GM12878 (cell line): ENCODE measurements around the gene SKA1. TPM values are rescaled to one million over a fixed set of nuclear protein-coding genes. Genes with fewer than 3 reads are reported as not detected.
A peak's percentile ranks its signal among the peaks of the same experiment; 100 is the strongest.

ENCODE experiments used
- ATAC-seq: fragments of 200-7000 bp; cut with Tn5 transposase; 3 replicates; pipeline ENCODE4 v1.9.1; 2020; ENCODE audit warnings: mild to moderate bottlenecking, moderate library complexity
- BruUV-seq: library from RNA; stranded (reverse); fragments of 400-500 nt; replicated peaks from 2 replicates; lab custom pipeline; 2021; lab: Mats Ljungman, UMichigan
- CTCF ChIA-PET: fragments of 300-600 bp; sonication (Branson Sonifier 250); formaldehyde crosslinking; extraction: SDS; loops from one replicate; lab custom pipeline; 2021; ENCODE audit warnings: inconsistent platforms; lab: Yijun Ruan, JAX
- POLR2A ChIA-PET: fragments of 350-600 bp; formaldehyde crosslinking; extraction: SDS; loops from one replicate; lab custom pipeline; 2021; ENCODE audit warnings: inconsistent platforms; lab: Charles Lee
- RAD21 ChIA-PET: fragments of 300-600 bp; sonication (Branson Sonifier 250); formaldehyde crosslinking; loops from one replicate; lab custom pipeline; 2023; ENCODE audit warnings: antibody characterized with exemption; ENCODE audit not compliant: unreplicated experiment; lab: Charles Lee
- SMC1A ChIA-PET: fragments of 300-600 bp; sonication (Branson Sonifier 250); formaldehyde crosslinking; loops from one replicate; lab custom pipeline; 2023; ENCODE audit not compliant: unreplicated experiment, uncharacterized antibody; lab: Charles Lee
- DNase-seq: peaks from one replicate; pipeline ENCODE4 v3.0.0-alpha.2; 2011; ENCODE audit warnings: low read depth, low spot score
- FAIRE-seq: peaks from 3 replicates; lab custom pipeline; 2011; peaks lifted over from hg19 to GRCh38; lab: Jason Lieb, UNC
- H2AFZ ChIP-seq: 2 replicates; pipeline ENCODE4 v1.6.0; 2011; ENCODE audit warnings: low read depth, low read length, control low read depth; ENCODE audit not compliant: control insufficient read depth
- H3K27ac ChIP-seq: 2 replicates; pipeline ENCODE4 v1.5.1; 2011; ENCODE audit warnings: control low read depth; ENCODE audit not compliant: control insufficient read depth, insufficient read depth
- H3K27me3 ChIP-seq, 2 experiments: replicated peaks in 1 of 2; 2 replicates each; pipeline versions ENCODE4 v1.6.0 to v1.6.1; 2011; ENCODE audit warnings: low read length in 1 of 2; ENCODE audit not compliant: control insufficient read depth in 2 of 2, insufficient read depth in 2 of 2
- H3K36me3 ChIP-seq, 2 experiments: 2 replicates each; pipeline ENCODE4 v1.5.1; 2011; ENCODE audit warnings: low read length in 1 of 2; ENCODE audit not compliant: control insufficient read depth in 2 of 2, insufficient read depth in 2 of 2
- H3K4me1 ChIP-seq: 2 replicates; pipeline ENCODE4 v1.6.1; 2011; ENCODE audit warnings: mild to moderate bottlenecking, low read length, moderate library complexity, mixed read lengths; ENCODE audit not compliant: control insufficient read depth, insufficient read depth
- H3K4me2 ChIP-seq: 2 replicates; pipeline ENCODE4 v1.6.0; 2011; ENCODE audit warnings: control low read depth; ENCODE audit not compliant: control insufficient read depth, insufficient read depth
- H3K4me3 ChIP-seq: fragments of 200-600 bp; sonication (generic); 2 replicates; pipeline ENCODE4 v1.5.1; 2016
- H3K79me2 ChIP-seq: 2 replicates; pipeline ENCODE4 v1.6.0; 2011; ENCODE audit warnings: low read length; ENCODE audit not compliant: control insufficient read depth, insufficient read depth
- H3K9ac ChIP-seq: 2 replicates; pipeline ENCODE4 v1.8.0; 2011; ENCODE audit warnings: low read length, control low read depth, mixed read lengths; ENCODE audit not compliant: control insufficient read depth, insufficient read depth
- H3K9me3 ChIP-seq: replicated peaks from 3 replicates; pipeline ENCODE4 v1.5.1; 2011; ENCODE audit warnings: mild to moderate bottlenecking, low read length; ENCODE audit not compliant: control insufficient read depth, insufficient read depth
- H4K20me1 ChIP-seq: 2 replicates; pipeline ENCODE4 v1.6.0; 2011; ENCODE audit not compliant: control insufficient read depth, insufficient read depth
- ATF7 ChIP-seq: fragments of 450-650 bp; IDR thresholded peaks from 2 replicates; pipeline ENCODE4 v1.6.1; 2016; ENCODE audit warnings: low read depth, mild to moderate bottlenecking
- BMI1 ChIP-seq: fragments of 450-650 bp; IDR thresholded peaks from 2 replicates; pipeline ENCODE4 v1.6.1; 2016; ENCODE audit warnings: mild to moderate bottlenecking, moderate library complexity, borderline replicate concordance
- DPF2 ChIP-seq: fragments of 450-650 bp; IDR thresholded peaks from 2 replicates; pipeline ENCODE4 v1.6.1; 2017; ENCODE audit warnings: mild to moderate bottlenecking
- EED ChIP-seq: sonication (generic); IDR thresholded peaks from 2 replicates; pipeline ENCODE4 v1.6.1; 2016; ENCODE audit warnings: antibody characterized with exemption, low read depth
- EP300 ChIP-seq, 2 experiments: fragments of 150-350 bp in 1 of 2; IDR thresholded peaks; 2 replicates each; pipeline ENCODE4 v1.6.1; 2011 to 2012; ENCODE audit warnings: low read depth in 2 of 2, low read length in 2 of 2, borderline replicate concordance in 1 of 2, improper control_type of control experiment in 1 of 2, inconsistent platforms in 1 of 2; ENCODE audit not compliant: control insufficient read depth in 1 of 2
- ETV6 ChIP-seq, 2 experiments: fragments of 450-650 bp in 1 of 2; IDR thresholded peaks in 1 of 2; conservative IDR thresholded peaks in 1 of 2; 2 replicates each; pipeline ENCODE4 v1.6.1; 2014; ENCODE audit warnings: antibody characterized with exemption in 1 of 2, borderline replicate concordance in 1 of 2, low read depth in 1 of 2, mild to moderate bottlenecking in 1 of 2, moderate library complexity in 1 of 2
- FOXM1 ChIP-seq: IDR thresholded peaks from 2 replicates; pipeline ENCODE4 v1.6.1; 2012; ENCODE audit warnings: low read depth, mild to moderate bottlenecking, inconsistent platforms, low read length, moderate library complexity
- HDGF ChIP-seq: fragments of 450-650 bp; IDR thresholded peaks from 2 replicates; pipeline ENCODE4 v1.6.1; 2016; ENCODE audit warnings: antibody characterized with exemption
- IKZF2 ChIP-seq, 2 experiments: fragments of 450-650 bp; IDR thresholded peaks; 2 replicates each; pipeline ENCODE4 v1.6.1; 2017; ENCODE audit warnings: mild to moderate bottlenecking in 2 of 2, moderate library complexity in 2 of 2
- JUNB ChIP-seq: IDR thresholded peaks from 2 replicates; pipeline ENCODE4 v1.6.1; 2016; ENCODE audit warnings: antibody characterized with exemption, mild to moderate bottlenecking
- MTA2 ChIP-seq: fragments of 450-650 bp; IDR thresholded peaks from 2 replicates; pipeline ENCODE4 v1.6.1; 2016; ENCODE audit warnings: low read depth, mild to moderate bottlenecking, moderate library complexity
- MXI1 ChIP-seq: fragments of 150-350 bp; IDR thresholded peaks from 2 replicates; pipeline ENCODE4 v1.6.1; 2011; ENCODE audit warnings: low read depth, mild to moderate bottlenecking, inconsistent platforms, low read length, improper control_type of control experiment
- MYB ChIP-seq: fragments of 150-350 bp; IDR thresholded peaks from 2 replicates; pipeline ENCODE4 v1.6.1; 2014; ENCODE audit warnings: mild to moderate bottlenecking, low read depth, low read length, borderline replicate concordance
- PRDM15 ChIP-seq: fragments of 450-650 bp; formaldehyde crosslinking; IDR thresholded peaks from 2 replicates; pipeline ENCODE4 v1.4.0; 2020; ENCODE audit warnings: mild to moderate bottlenecking, moderate library complexity
- RAD21 ChIP-seq: IDR thresholded peaks from 2 replicates; pipeline ENCODE4 v1.6.1; 2011; ENCODE audit warnings: mild to moderate bottlenecking, low read depth, low read length, moderate library complexity; ENCODE audit not compliant: insufficient read depth
- SMC3 ChIP-seq: IDR thresholded peaks from 2 replicates; pipeline ENCODE4 v1.6.1; 2011; ENCODE audit warnings: low read length, improper control_type of control experiment, borderline replicate concordance
- TCF12 ChIP-seq: IDR thresholded peaks from 2 replicates; pipeline ENCODE4 v1.6.1; 2011; ENCODE audit warnings: low read depth, mild to moderate bottlenecking, low read length
- YY1 ChIP-seq: IDR thresholded peaks from 2 replicates; pipeline ENCODE4 v1.6.1; 2011; ENCODE audit warnings: low read depth, mild to moderate bottlenecking, low read length
- WGBS: methylation state at CpG from one replicate; pipeline ENCODE4 v1.1.6; 2016; ENCODE audit warnings: low lambda C conversion rate; ENCODE audit not compliant: insufficient replicate concordance, insufficient coverage; ENCODE audit errors: missing lambda C conversion rate; 5-methylcytosine and 5-hydroxymethylcytosine counted together
- in situ Hi-C: fragments of 300-500 bp; cut with MboI; formaldehyde crosslinking; loops from 9 replicates; pipeline ENCODE4 v1.14.3; 2018; ENCODE audit warnings: mixed read lengths
- intact Hi-C: fragments of 100-400 bp; cut with micrococcal nuclease; formaldehyde crosslinking; loops from one replicate; pipeline ENCODE4 v1.14.2; 2022; ENCODE audit not compliant: unreplicated experiment
- polyA plus RNA-seq, 11 experiments: library from polyadenylated mRNA; depleted of rRNA in 4 of 11; unstranded in 6 of 11; stranded (reverse) in 5 of 11; fragments of >200 nt; fragmentation: Nextera tagmentation in 4 of 11; fragmentation: Illumina TruSeq in 1 of 11; extraction: Ambion mirVana in 4 of 11; extraction: Trizol in 1 of 11; gene quantifications; 1 replicate in 1 of 11; 2 replicates in 10 of 11; pipeline versions ENCODE4 v1.2.1 to v1.2.3, GENCODE V29; 2011 to 2016; ENCODE audit warnings: inconsistent platforms in 2 of 11, missing spikeins in 2 of 11, low read depth in 1 of 11
- total RNA-seq, 4 experiments: library from RNA; depleted of rRNA in 3 of 4; stranded (reverse); fragments of >200 nt in 3 of 4; fragmentation: Illumina TruSeq in 1 of 4; extraction: Trizol in 1 of 4; gene quantifications; 2 replicates each; pipeline versions ENCODE4 v1.2.1 to v1.2.3, GENCODE V29; 2013 to 2021

The SKA1 gene
- total and polyA plus RNA-seq, 10 of the 15 experiments (the other 5 are each of a cell fraction or from before 2014, with no cell fraction given), result 16.4 to 36.7 (median 31.1) TPM

DNA sequence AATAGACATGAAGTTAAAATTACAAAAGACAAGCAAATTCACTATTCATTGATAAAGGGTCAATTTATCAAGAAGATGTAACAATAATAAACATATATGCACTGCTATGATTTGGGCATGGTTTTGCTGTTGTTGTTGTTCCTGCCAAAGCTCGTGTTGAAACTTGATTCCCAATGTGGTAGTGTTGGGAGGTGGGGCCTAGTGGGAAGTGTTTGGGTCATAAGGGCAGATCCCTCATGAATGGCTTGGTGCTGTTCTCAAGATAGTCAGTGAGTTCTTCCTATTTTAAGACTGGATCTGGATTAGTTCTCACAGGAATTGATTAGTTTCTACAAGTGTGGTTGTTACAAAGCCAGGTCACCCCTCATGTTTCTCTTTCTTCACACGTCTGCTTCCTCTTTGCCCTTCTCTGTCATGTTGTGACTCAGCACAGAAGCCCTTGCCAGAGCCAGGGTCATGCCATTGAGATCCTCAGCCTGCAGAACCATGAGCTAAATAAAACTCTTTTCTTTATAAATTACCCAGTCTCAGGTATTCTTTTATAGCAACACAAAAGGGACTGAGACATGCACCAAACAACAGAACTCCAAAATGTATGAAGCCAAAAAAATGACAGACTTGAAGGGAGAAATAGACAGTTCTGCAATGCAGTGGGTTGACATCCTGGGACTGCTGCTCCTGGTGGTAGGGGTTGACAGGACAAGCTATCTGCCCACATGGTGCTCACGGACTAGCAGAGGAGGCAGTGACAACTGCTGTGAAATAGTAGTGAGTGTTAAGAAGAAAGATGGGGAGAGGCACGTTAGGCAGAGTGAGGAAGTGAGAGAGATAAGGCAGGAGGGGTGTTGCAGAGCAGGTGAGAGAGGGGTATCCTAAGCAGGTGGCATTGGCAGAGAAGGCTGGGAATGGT, 18.6 kb upstream of the SKA1 start:
- peak overlapping the region; percentile 79 for H2AFZ ChIP-seq
- peak; percentile 35 for FAIRE-seq
- TF ChIP-seq JUNB (peak; percentile 63), EP300 (IDR thresholded peaks at IDR 0.05; ENCODE audit: borderline replicate concordance in 1 of 2, control insufficient read depth in 1 of 2, low read depth in 2 of 2, low read length in 2 of 2) (peak; percentile 21 to 39; a peak in 2 of 4 replicates), SMC3 (peak; percentile 28; the same call in 1 of the 2 replicates), DPF2 (peak; percentile 72), IKZF2 (IDR thresholded peaks at IDR 0.05) (peak; percentile 65 to 80), EED (peak; percentile 51; the same call in 1 of the 2 replicates), FOXM1 (0 out of 2 replicates have a peak, but pooled peaks have one; percentile 5), PRDM15 (no peak), MXI1 (peak; percentile 62), MYB (no peak), ATF7 (peak; percentile 43; the same call in 1 of the 2 replicates), BMI1 (no peak), HDGF (peak; percentile 86; the same call in 1 of the 2 replicates), MTA2 (peak; percentile 59; the same call in 1 of the 2 replicates), RAD21 (peak; percentile 50), ETV6 (conservative IDR thresholded peaks at IDR 0.05 in 1 of 2, IDR thresholded peaks at IDR 0.05 in 1 of 2; ENCODE audit: borderline replicate concordance in 1 of 2, low read depth in 1 of 2) (peak in 1 of 2 experiments; percentile 46; a peak in 1 of 4 replicates), TCF12 (peak; percentile 32; the same call in 1 of the 2 replicates), YY1 (peak; percentile 47; the same call in 1 of the 2 replicates)

More for the DNA sequence above, 18.6 kb upstream of the SKA1 start:
- in situ Hi-C loops, result loop anchor here (5.0 to 10.0 kb wide), 3 partner anchors 71 to 241 kb away; partner anchors contain the start of genes CXXC1 and MBD1
- Histone ChIP-seq H4K20me1 (no peaks in the 10 kb centered on the region), H3K4me3 (no peak overlapping the region), H3K9me3 (peaks cover 2% of the 10 kb centered on the region; the same call in 2 of the 3 replicates), H3K4me2 (peak overlapping the region; percentile 67), H3K36me3 (no peaks in the 10 kb centered on the region), H3K4me1 (peaks cover 15% of the 10 kb centered on the region), H3K27ac (peak overlapping the region; percentile 86), H3K79me2 (no peaks in the 10 kb centered on the region), H3K9ac (no peak overlapping the region), H3K27me3 (no peaks in the 10 kb centered on the region; a peak in 1 of 4 replicates)
- 0% methylated on average over 4 of the region's 4 CpGs for WGBS
- SMC1A ChIA-PET, result interaction anchor here (0.8 to 7.7 kb wide), 54 partner anchors 14 to 496 kb away, joined by 3 to 145 read pairs (median 5); partner anchors contain the start of genes CFAP53, MBD1, MYO5B and SKA1
- POLR2A ChIA-PET, result interaction anchor here (0.6 to 3.9 kb wide), 17 partner anchors 15 to 897 kb away, joined by 3 to 32 read pairs (median 5); partner anchors contain the start of genes CFAP53, MBD1, MYO5B and SKA1
- intact Hi-C loops, result loop anchor here (1.0 to 10.0 kb wide), 4 partner anchors 41 to 221 kb away; partner anchors contain the start of gene CXXC1
- DNase-seq, result peak; percentile 79
- no TSS peak for BruUV-seq
- CTCF ChIA-PET, result interaction anchor here (0.6 to 8.4 kb wide), 69 partner anchors 10 to 407 kb away, joined by 3 to 226 read pairs (median 6); partner anchors contain the start of genes CFAP53, MBD1 and SKA1
- RAD21 ChIA-PET, result interaction anchor here (0.7 to 5.5 kb wide), 44 partner anchors 14 to 845 kb away, joined by 3 to 125 read pairs (median 6); partner anchors contain the start of genes CFAP53, MBD1, MYO5B and SKA1
- peak; percentile 93 for ATAC-seq
